Caco-2 (cell line): Measurements from ENCODE around the gene WWOX. TPM values are rescaled to one million over a fixed set of nuclear protein-coding genes. Genes with fewer than 3 reads are reported as not detected.

Experiments used
- BruUV-seq: library from RNA; stranded (reverse); fragments of 400-500 nt; replicated peaks from 2 replicates; lab custom pipeline; 2021; lab: Mats Ljungman, UMichigan
- CTCF ChIA-PET: fragments of 300-600 bp; sonication (Branson Sonifier 250); formaldehyde crosslinking; loops from one replicate; lab custom pipeline; 2022; ENCODE audit warnings: antibody characterized with exemption; lab: Charles Lee
- POLR2A ChIA-PET: fragments of 300-600 bp; sonication (Branson Sonifier 250); formaldehyde crosslinking; loops from one replicate; lab custom pipeline; 2022; ENCODE audit warnings: antibody characterized with exemption; lab: Charles Lee
- DNase-seq, 2 experiments: peaks; one replicate each; pipeline versions ENCODE4 v3.0.0 to v3.0.0-alpha.2; 2020 to 2022
- H3K27me3 ChIP-seq: replicated peaks from 2 replicates; pipeline ENCODE4 v1.6.0; 2011; ENCODE audit warnings: low read length; ENCODE audit not compliant: control insufficient read depth, insufficient read depth
- H3K36me3 ChIP-seq: 2 replicates; pipeline ENCODE4 v1.5.1; 2011; ENCODE audit warnings: low read length; ENCODE audit not compliant: control insufficient read depth, insufficient read depth
- H3K4me1 ChIP-seq: fragments of 250-450 bp; sonication (Bioruptor Pico); 2 replicates; pipeline ENCODE4 v1.5.1; 2020; ENCODE audit warnings: mild to moderate bottlenecking
- H3K4me3 ChIP-seq: 2 replicates; pipeline ENCODE4 v1.5.1; 2011; ENCODE audit warnings: low read depth, mild to moderate bottlenecking, control low read depth, low read length
- H3K9me3 ChIP-seq: fragments of 250-450 bp; sonication (Bioruptor Pico); 2 replicates; pipeline ENCODE4 v1.5.1; 2020; ENCODE audit warnings: mild to moderate bottlenecking, moderate library complexity
- H3K27ac Mint-ChIP-seq: one replicate; pipeline ENCODE4 v1.8.0; 2022; ENCODE audit warnings: mixed read lengths; ENCODE audit not compliant: unreplicated experiment
- H3K27me3 Mint-ChIP-seq: one replicate; pipeline ENCODE4 v1.8.0; 2022; ENCODE audit warnings: mixed read lengths; ENCODE audit not compliant: insufficient read depth, unreplicated experiment
- H3K36me3 Mint-ChIP-seq: one replicate; pipeline ENCODE4 v1.8.0; 2022; ENCODE audit warnings: mild to moderate bottlenecking, mixed read lengths; ENCODE audit not compliant: insufficient read depth, unreplicated experiment
- H3K4me1 Mint-ChIP-seq: one replicate; pipeline ENCODE4 v1.8.0; 2022; ENCODE audit warnings: low read depth, mixed read lengths; ENCODE audit not compliant: unreplicated experiment
- H3K4me3 Mint-ChIP-seq: one replicate; pipeline ENCODE4 v1.8.0; 2022; ENCODE audit warnings: mild to moderate bottlenecking, moderate library complexity, mixed read lengths; ENCODE audit not compliant: unreplicated experiment
- H3K9me3 Mint-ChIP-seq: one replicate; pipeline ENCODE4 v1.8.0; 2022; ENCODE audit warnings: mixed read lengths; ENCODE audit not compliant: unreplicated experiment
- CTCF ChIP-seq, 2 experiments: fragments of 200-600 bp in 1 of 2; IDR thresholded peaks; 1 replicate in 1 of 2; 2 replicates in 1 of 2; pipeline versions ENCODE4 v1.5.1 to v1.8.0; 2011 to 2022; ENCODE audit warnings: antibody characterized with exemption in 1 of 2, control low read depth in 1 of 2, inconsistent platforms in 1 of 2, low read depth in 1 of 2, low read length in 1 of 2, mild to moderate bottlenecking in 1 of 2, moderate library complexity in 1 of 2; ENCODE audit not compliant: insufficient read depth in 1 of 2, severe bottlenecking in 1 of 2, unreplicated experiment in 1 of 2
- intact Hi-C: fragments of 100-400 bp; cut with micrococcal nuclease; formaldehyde crosslinking; loops from one replicate; pipeline ENCODE4 v1.10.0; 2022; ENCODE audit not compliant: unreplicated experiment
- total RNA-seq: library from RNA; stranded (reverse); gene quantifications from 2 replicates; pipeline ENCODE4 v1.2.3, GENCODE V29; 2022

WWOX gene
- total RNA-seq, 1 experiment from 2014 or later: 45.0 TPM

- no peak for TF ChIP-seq CTCF (IDR thresholded peaks at IDR 0.05; ENCODE audit: insufficient read depth in 1 of 2, low read depth in 1 of 2, low read length in 1 of 2, severe bottlenecking in 1 of 2, unreplicated experiment in 1 of 2)
- ChIA-PET POLR2A (no interaction called here), CTCF (no interaction called here)
- H3K9me3 ChIP-seq: peaks cover 18% of the 10 kb centered on the region
- no peaks in the 10 kb centered on the region for H3K27me3 ChIP-seq
- no peaks in the 10 kb centered on the region for H3K27me3 Mint-ChIP-seq
- H3K36me3 ChIP-seq: no peaks in the 10 kb centered on the region
- H3K36me3 Mint-ChIP-seq: no peaks in the 10 kb centered on the region
- BruUV-seq: no TSS peak
- no peaks in the 10 kb centered on the region for H3K4me1 ChIP-seq
- no peaks in the 10 kb centered on the region for H3K4me1 Mint-ChIP-seq
- no peak overlapping the region for H3K4me3 ChIP-seq
- H3K4me3 Mint-ChIP-seq: no peak overlapping the region
- DNase-seq: no peak
- intact Hi-C loops: no loop called here
- peaks cover 37% of the 10 kb centered on the region for H3K9me3 Mint-ChIP-seq
- no peak overlapping the region for H3K27ac Mint-ChIP-seq
Observed at GRCh38 chr16:78415669-78416068, 316.2 kb downstream of the WWOX start.

GRCh38 chr16:78416400-78416799, 316.9 kb downstream of the WWOX start:
- no peaks in the 10 kb centered on the region for H3K27me3 Mint-ChIP-seq

GRCh38 chr16:78421181-78421708, 321.8 kb downstream of the WWOX start:
- ChIA-PET CTCF (no interaction called here), POLR2A (no interaction called here)
- no peaks in the 10 kb centered on the region for H3K4me1 Mint-ChIP-seq
- intact Hi-C loops: no loop called here
- no peaks in the 10 kb centered on the region for H3K4me1 ChIP-seq
- no peaks in the 10 kb centered on the region for H3K36me3 ChIP-seq
- H3K4me3 Mint-ChIP-seq: no peak overlapping the region
- DNase-seq: no peak
- no peak for TF ChIP-seq CTCF (IDR thresholded peaks at IDR 0.05; ENCODE audit: insufficient read depth in 1 of 2, low read depth in 1 of 2, low read length in 1 of 2, severe bottlenecking in 1 of 2, unreplicated experiment in 1 of 2)
- no TSS peak for BruUV-seq
- no peaks in the 10 kb centered on the region for H3K36me3 Mint-ChIP-seq
- no peaks in the 10 kb centered on the region for H3K9me3 ChIP-seq
- no peak overlapping the region for H3K27ac Mint-ChIP-seq
- no peak overlapping the region for H3K4me3 ChIP-seq
- H3K27me3 Mint-ChIP-seq: no peaks in the 10 kb centered on the region
- H3K9me3 Mint-ChIP-seq: no peaks in the 10 kb centered on the region
- H3K27me3 ChIP-seq: no peaks in the 10 kb centered on the region

More at GRCh38 chr16:78416400-78416799, 316.9 kb downstream of the WWOX start:
- Histone ChIP-seq H3K4me3 (no peak overlapping the region), H3K9me3 (peaks cover 14% of the 10 kb centered on the region), H3K27me3 (no peaks in the 10 kb centered on the region), H3K4me1 (no peaks in the 10 kb centered on the region), H3K36me3 (no peaks in the 10 kb centered on the region)
- TF ChIP-seq CTCF (IDR thresholded peaks at IDR 0.05; ENCODE audit: insufficient read depth in 1 of 2, low read depth in 1 of 2, low read length in 1 of 2, severe bottlenecking in 1 of 2, unreplicated experiment in 1 of 2): no peak
- peaks cover 31% of the 10 kb centered on the region for H3K9me3 Mint-ChIP-seq
- no peaks in the 10 kb centered on the region for H3K4me1 Mint-ChIP-seq
- intact Hi-C loops: no loop called here
- H3K36me3 Mint-ChIP-seq: no peaks in the 10 kb centered on the region
- no peak overlapping the region for H3K4me3 Mint-ChIP-seq
- no peak overlapping the region for H3K27ac Mint-ChIP-seq
- POLR2A ChIA-PET: no interaction called here
- BruUV-seq: no TSS peak
- DNase-seq: no peak
- CTCF ChIA-PET: no interaction called here
